H1 (cell line): Measurements from ENCODE around the gene CCDC12.

ENCODE experiments used
- EZH2 ChIP-seq: fragments of 200-600 bp; sonication (generic); IDR thresholded peaks from 2 replicates; pipeline ENCODE4 v1.7.1; 2012; ENCODE audit warnings: low read depth, mild to moderate bottlenecking, moderate library complexity, low read length, inconsistent platforms; ENCODE audit not compliant: severe bottlenecking
- POLR2AphosphoS5 ChIP-seq: IDR thresholded peaks from 2 replicates; pipeline ENCODE4 v1.6.1; 2011; ENCODE audit warnings: low read depth, low read length
- TF ChIP-seq, protein P1 (sequence below): IDR thresholded peaks from 2 replicates; pipeline ENCODE4 v1.6.1; 2012; ENCODE audit warnings: inconsistent platforms
- TF ChIP-seq, protein P2 (sequence below), 3 experiments: IDR thresholded peaks; 1 replicate in 2 of 3; 2 replicates in 1 of 3; pipeline versions ENCODE4 v1.5.1 to v1.6.1; 2011; ENCODE audit warnings: low read length in 3 of 3, mild to moderate bottlenecking in 3 of 3, inconsistent platforms in 2 of 3, low read depth in 1 of 3, moderate library complexity in 1 of 3; ENCODE audit not compliant: insufficient read depth in 1 of 3; ENCODE audit errors: control extremely low read depth in 1 of 3

DNA sequence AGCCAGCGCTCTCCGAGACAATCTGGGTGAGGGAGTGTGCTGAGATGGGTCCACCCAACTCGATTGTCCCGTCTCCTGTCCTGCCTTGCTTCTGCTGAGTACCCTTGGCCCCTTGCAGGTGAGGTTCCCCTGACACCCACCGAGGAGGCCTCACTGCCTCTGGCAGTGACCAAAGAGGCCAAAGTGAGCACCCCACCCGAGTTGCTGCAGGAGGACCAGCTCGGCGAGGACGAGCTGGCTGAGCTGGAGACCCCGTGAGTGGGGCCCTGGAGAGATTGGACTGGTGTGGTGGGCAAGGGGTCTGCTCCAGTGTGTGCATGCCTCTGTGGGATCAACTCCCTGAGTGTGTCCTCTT is 26.5 kb upstream of the CCDC12 start:
- no peak for TF ChIP-seq POLR2AphosphoS5
- TF ChIP-seq, protein P1, sequence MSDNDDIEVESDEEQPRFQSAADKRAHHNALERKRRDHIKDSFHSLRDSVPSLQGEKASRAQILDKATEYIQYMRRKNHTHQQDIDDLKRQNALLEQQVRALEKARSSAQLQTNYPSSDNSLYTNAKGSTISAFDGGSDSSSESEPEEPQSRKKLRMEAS = no peak
- no peak for TF ChIP-seq EZH2
- TF ChIP-seq, protein P2, sequence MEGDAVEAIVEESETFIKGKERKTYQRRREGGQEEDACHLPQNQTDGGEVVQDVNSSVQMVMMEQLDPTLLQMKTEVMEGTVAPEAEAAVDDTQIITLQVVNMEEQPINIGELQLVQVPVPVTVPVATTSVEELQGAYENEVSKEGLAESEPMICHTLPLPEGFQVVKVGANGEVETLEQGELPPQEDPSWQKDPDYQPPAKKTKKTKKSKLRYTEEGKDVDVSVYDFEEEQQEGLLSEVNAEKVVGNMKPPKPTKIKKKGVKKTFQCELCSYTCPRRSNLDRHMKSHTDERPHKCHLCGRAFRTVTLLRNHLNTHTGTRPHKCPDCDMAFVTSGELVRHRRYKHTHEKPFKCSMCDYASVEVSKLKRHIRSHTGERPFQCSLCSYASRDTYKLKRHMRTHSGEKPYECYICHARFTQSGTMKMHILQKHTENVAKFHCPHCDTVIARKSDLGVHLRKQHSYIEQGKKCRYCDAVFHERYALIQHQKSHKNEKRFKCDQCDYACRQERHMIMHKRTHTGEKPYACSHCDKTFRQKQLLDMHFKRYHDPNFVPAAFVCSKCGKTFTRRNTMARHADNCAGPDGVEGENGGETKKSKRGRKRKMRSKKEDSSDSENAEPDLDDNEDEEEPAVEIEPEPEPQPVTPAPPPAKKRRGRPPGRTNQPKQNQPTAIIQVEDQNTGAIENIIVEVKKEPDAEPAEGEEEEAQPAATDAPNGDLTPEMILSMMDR (IDR thresholded peaks at IDR 0.05; ENCODE audit: control extremely low read depth in 1 of 3, insufficient read depth in 1 of 3, low read depth in 1 of 3, low read length in 3 of 3) = no peak
